ENCODE measurements around the gene CD38. TPM values are rescaled to one million over a fixed set of nuclear protein-coding genes. Genes with fewer than 3 reads are reported as not detected.
"Not testable (repeated sequence)": the region's sequence is repeated elsewhere in the genome, so short reads cannot be mapped to it uniquely, and the experiment has no call there.

The CD38 gene
- total RNA-seq, 1 experiment from 2014 or later, result not detected

DNA sequence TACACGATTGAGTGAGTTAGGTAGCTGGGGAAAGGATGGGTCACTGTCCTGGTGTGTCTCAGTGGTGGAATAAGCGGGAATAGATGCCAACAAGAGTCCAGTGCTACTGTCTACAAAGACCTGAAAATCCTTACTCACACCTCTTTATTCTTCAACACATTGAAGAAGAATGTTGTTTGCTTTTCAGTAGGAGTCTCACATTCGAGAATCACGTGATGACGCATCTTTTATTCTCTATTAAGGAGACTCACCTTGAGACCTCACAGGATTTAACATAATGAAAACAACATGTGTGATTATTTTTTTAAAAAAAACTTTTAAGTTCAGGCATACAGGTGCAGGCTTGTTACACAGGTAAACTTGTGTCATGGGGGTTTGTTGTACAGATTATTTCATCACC is 75.2 kb downstream of the CD38 start:
- Histone ChIP-seq H3K9me3 (ENCODE audit: low read depth, low read length, poor library complexity, severe bottlenecking) (no peaks in the 10 kb centered on the region), H3K27ac (ENCODE audit: low read depth, low read length, poor library complexity, severe bottlenecking) (no peak overlapping the region), H3K27me3 (replicated peaks; ENCODE audit: insufficient read depth, low read depth, low read length, poor library complexity) (no peaks in the 10 kb centered on the region), H3K36me3 (ENCODE audit: insufficient read depth, low read length, poor library complexity, severe bottlenecking) (no peaks in the 10 kb centered on the region), H3K4me1 (ENCODE audit: insufficient read depth, low read length, poor library complexity, severe bottlenecking) (peaks cover 17% of the 10 kb centered on the region), H3K4me3 (ENCODE audit: low read depth, low read length, poor library complexity, severe bottlenecking) (no peak overlapping the region)
- TF ChIP-seq, protein P1, sequence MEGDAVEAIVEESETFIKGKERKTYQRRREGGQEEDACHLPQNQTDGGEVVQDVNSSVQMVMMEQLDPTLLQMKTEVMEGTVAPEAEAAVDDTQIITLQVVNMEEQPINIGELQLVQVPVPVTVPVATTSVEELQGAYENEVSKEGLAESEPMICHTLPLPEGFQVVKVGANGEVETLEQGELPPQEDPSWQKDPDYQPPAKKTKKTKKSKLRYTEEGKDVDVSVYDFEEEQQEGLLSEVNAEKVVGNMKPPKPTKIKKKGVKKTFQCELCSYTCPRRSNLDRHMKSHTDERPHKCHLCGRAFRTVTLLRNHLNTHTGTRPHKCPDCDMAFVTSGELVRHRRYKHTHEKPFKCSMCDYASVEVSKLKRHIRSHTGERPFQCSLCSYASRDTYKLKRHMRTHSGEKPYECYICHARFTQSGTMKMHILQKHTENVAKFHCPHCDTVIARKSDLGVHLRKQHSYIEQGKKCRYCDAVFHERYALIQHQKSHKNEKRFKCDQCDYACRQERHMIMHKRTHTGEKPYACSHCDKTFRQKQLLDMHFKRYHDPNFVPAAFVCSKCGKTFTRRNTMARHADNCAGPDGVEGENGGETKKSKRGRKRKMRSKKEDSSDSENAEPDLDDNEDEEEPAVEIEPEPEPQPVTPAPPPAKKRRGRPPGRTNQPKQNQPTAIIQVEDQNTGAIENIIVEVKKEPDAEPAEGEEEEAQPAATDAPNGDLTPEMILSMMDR (conservative IDR thresholded peaks at IDR 0.05; ENCODE audit: low read depth, low read length), result no peak
- TF ChIP-seq EZH2 (IDR thresholded peaks at IDR 0.05; ENCODE audit: borderline replicate concordance, low read depth, low read length, poor library complexity, severe bottlenecking), result no peak
- intact Hi-C loops (cut with micrococcal nuclease; ENCODE audit: unreplicated experiment), result no loop called here
- CTCF ChIA-PET, result no interaction called here
- POLR2A ChIA-PET (ENCODE audit: low non-redundant PET), result no interaction called here
- no peak for DNase-seq (ENCODE audit: low spot score)
- BruUV-seq (replicated peaks), result no TSS peak

DNA sequence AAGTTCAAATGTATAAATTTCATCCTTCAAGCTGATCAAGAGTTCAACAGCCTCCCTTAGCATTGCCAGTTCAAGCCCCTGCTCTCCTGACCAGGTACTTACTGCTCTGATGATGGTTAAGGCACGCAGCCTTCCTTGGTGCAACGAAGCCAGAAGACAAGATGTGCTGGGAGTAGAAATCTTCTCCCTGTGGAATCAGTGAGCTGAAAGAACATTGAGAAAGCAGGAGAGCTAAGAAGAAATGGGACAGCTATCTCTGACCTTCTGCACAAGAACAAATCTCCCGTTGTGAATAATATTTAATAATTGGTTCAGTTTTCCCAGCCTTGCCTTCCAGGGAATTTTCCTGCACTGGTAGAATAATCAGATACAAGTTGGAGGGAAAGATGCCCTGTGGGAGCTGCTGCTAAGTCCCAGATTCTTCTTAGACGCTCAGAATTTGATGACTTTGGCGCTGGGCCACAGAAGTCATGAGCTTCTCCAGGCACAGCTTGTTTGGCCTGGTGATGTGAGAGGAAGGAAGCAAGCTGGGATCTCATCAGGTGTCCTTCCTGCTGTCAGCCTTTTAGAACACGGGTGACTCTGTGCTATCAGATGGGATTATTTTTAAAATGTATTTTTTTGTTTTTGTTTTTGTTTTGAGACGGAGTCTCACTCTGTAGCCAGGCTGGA is 77.8 kb downstream of the CD38 start:
- CTCF ChIA-PET, result interaction anchor here (0.5 to 1.8 kb wide), 2 partner anchors 27 to 436 kb away, joined by 5 read pairs; no protein-coding TSS in a partner anchor
- POLR2A ChIA-PET (ENCODE audit: low non-redundant PET), result no interaction called here
- no TSS peak for BruUV-seq (replicated peaks)
- peak overlapping the region; percentile 43 for H3K27ac ChIP-seq (ENCODE audit: low read depth, low read length, poor library complexity, severe bottlenecking)
- no peaks in the 10 kb centered on the region for H3K27me3 ChIP-seq (replicated peaks; ENCODE audit: insufficient read depth, low read depth, low read length, poor library complexity)
- H3K9me3 ChIP-seq (ENCODE audit: low read depth, low read length, poor library complexity, severe bottlenecking), result no peaks in the 10 kb centered on the region
- peak; percentile 98 for DNase-seq (ENCODE audit: low spot score)
- TF ChIP-seq, protein P1 (conservative IDR thresholded peaks at IDR 0.05; ENCODE audit: low read depth, low read length), result no peak
- TF ChIP-seq EZH2 (IDR thresholded peaks at IDR 0.05; ENCODE audit: borderline replicate concordance, low read depth, low read length, poor library complexity, severe bottlenecking), result no peak
- H3K4me1 ChIP-seq (ENCODE audit: insufficient read depth, low read length, poor library complexity, severe bottlenecking), result peaks cover 17% of the 10 kb centered on the region
- H3K4me3 ChIP-seq (ENCODE audit: low read depth, low read length, poor library complexity, severe bottlenecking), result no peak overlapping the region
- intact Hi-C loops (cut with micrococcal nuclease; ENCODE audit: unreplicated experiment), result no loop called here
- H3K36me3 ChIP-seq (ENCODE audit: insufficient read depth, low read length, poor library complexity, severe bottlenecking), result no peaks in the 10 kb centered on the region

DNA sequence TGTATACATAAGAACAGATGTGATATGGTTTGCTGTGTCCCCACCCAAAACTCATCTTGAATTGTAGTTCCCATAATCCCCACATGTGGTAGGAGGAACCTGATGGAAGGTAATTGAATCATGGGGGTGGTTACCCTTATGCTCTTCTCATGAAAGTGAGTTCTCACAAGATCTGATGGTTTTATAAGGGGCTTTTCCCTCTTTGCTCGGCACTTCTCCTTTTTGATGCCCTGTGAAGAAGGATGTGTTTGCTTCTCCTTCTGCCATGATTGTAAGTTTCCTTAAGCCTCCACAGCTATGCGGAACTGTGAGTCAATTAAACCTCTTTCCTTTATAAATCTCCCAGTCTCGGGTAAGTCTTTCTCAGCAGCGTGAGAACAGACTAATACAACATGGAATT is 83.1 kb downstream of the CD38 start:
- intact Hi-C loops (cut with micrococcal nuclease; ENCODE audit: unreplicated experiment); DNase-seq (ENCODE audit: low spot score); CTCF ChIA-PET; H3K9me3 ChIP-seq (ENCODE audit: low read depth, low read length, poor library complexity, severe bottlenecking); H3K4me3 ChIP-seq (ENCODE audit: low read depth, low read length, poor library complexity, severe bottlenecking); H3K27me3 ChIP-seq (replicated peaks; ENCODE audit: insufficient read depth, low read depth, low read length, poor library complexity); POLR2A ChIA-PET (ENCODE audit: low non-redundant PET); H3K36me3 ChIP-seq (ENCODE audit: insufficient read depth, low read length, poor library complexity, severe bottlenecking); H3K4me1 ChIP-seq (ENCODE audit: insufficient read depth, low read length, poor library complexity, severe bottlenecking); BruUV-seq (replicated peaks); H3K27ac ChIP-seq (ENCODE audit: low read depth, low read length, poor library complexity, severe bottlenecking): not testable (repeated sequence)

Measured in A673 (cell line).